B cell (primary cell): ENCODE data around the gene GPR183. TPM values are rescaled to one million over a fixed set of nuclear protein-coding genes. Genes with fewer than 3 reads are reported as not detected.

Experiments used
- ATAC-seq: fragments of 200-7000 bp; cut with Tn5 transposase; one replicate; pipeline ENCODE4 v1.10.0; 2021; ENCODE audit warnings: low read depth, mild to moderate bottlenecking, moderate number of reproducible peaks, moderate library complexity
- CTCF ChIA-PET: fragments of 350-600 bp; sonication (Branson Sonifier 250); formaldehyde crosslinking; loops from one replicate; lab custom pipeline; 2021; ENCODE audit warnings: antibody characterized with exemption, inconsistent platforms; lab: Charles Lee
- POLR2A ChIA-PET: fragments of 350-600 bp; sonication (Branson Sonifier 250); formaldehyde crosslinking; loops from one replicate; lab custom pipeline; 2021; ENCODE audit warnings: antibody characterized with exemption; lab: Charles Lee
- DNase-seq: peaks from one replicate; pipeline ENCODE4 v3.0.0; 2013
- H2AFZ ChIP-seq: 2 replicates; pipeline ENCODE4 v1.6.1; 2012; ENCODE audit warnings: mild to moderate bottlenecking, low read depth, low read length; ENCODE audit not compliant: insufficient read depth, poor library complexity, severe bottlenecking
- H3K27ac ChIP-seq, 2 donors: 1 replicate in 1 of 2; 2 replicates in 1 of 2; pipeline ENCODE4 v1.5.1; 2012 to 2013; ENCODE audit warnings: low read length in 2 of 2, mild to moderate bottlenecking in 2 of 2, moderate library complexity in 1 of 2
- H3K27me3 ChIP-seq, 4 experiments: fragments of 200-600 bp in 1 of 4; sonication (generic) in 1 of 4; replicated peaks in 1 of 4; 1 replicate in 2 of 4; 2 replicates in 2 of 4; pipeline versions ENCODE4 v1.6.1 to v1.7.0; 2013 to 2016; ENCODE audit warnings: low read length in 3 of 4, mild to moderate bottlenecking in 2 of 4, mixed read lengths in 1 of 4, moderate library complexity in 1 of 4; ENCODE audit not compliant: insufficient read depth in 4 of 4, control insufficient read depth in 3 of 4; ENCODE audit errors: control extremely low read depth in 1 of 4
- H3K36me3 ChIP-seq, 2 experiments: replicated peaks in 1 of 2; 1 replicate in 1 of 2; 2 replicates in 1 of 2; pipeline versions ENCODE4 v1.6.1 to v1.7.1; 2013; ENCODE audit warnings: low read length in 1 of 2; ENCODE audit not compliant: insufficient read depth in 2 of 2, control insufficient read depth in 1 of 2; ENCODE audit errors: control extremely low read depth in 1 of 2, extremely low read depth in 1 of 2
- H3K4me1 ChIP-seq, 2 donors: fragments of 200-600 bp in 1 of 2; sonication (generic) in 1 of 2; 1 replicate in 1 of 2; 2 replicates in 1 of 2; pipeline versions ENCODE4 v1.5.1 to v1.6.1; 2013 to 2017; ENCODE audit warnings: low read length in 2 of 2; ENCODE audit not compliant: control insufficient read depth in 2 of 2, insufficient read depth in 2 of 2
- H3K4me2 ChIP-seq: replicated peaks from 2 replicates; pipeline ENCODE3; 2012; ENCODE audit warnings: mild to moderate bottlenecking, low read depth, low read length; ENCODE audit not compliant: poor library complexity, severe bottlenecking
- H3K4me3 ChIP-seq, 5 experiments: fragments of 200-600 bp in 1 of 5; sonication (generic) in 1 of 5; 1 replicate in 3 of 5; 2 replicates in 2 of 5; pipeline versions ENCODE4 v1.5.1 to v1.7.0; 2011 to 2016; ENCODE audit warnings: low read length in 4 of 5, mild to moderate bottlenecking in 4 of 5, low read depth in 2 of 5, control low read depth in 1 of 5, moderate library complexity in 1 of 5; ENCODE audit not compliant: insufficient read depth in 1 of 5; ENCODE audit errors: control extremely low read depth in 1 of 5, extremely low read depth in 1 of 5
- H3K79me2 ChIP-seq: fragments of 200-600 bp; sonication (generic); one replicate; pipeline ENCODE4 v1.6.0; 2016; ENCODE audit warnings: low read length; ENCODE audit not compliant: control insufficient read depth, insufficient read depth
- H3K9ac ChIP-seq: fragments of 200-600 bp; sonication (generic); 2 replicates; pipeline ENCODE4 v1.6.1; 2017; ENCODE audit warnings: mild to moderate bottlenecking, low read length, moderate library complexity
- H3K9me3 ChIP-seq, 3 donors: one replicate each; pipeline versions ENCODE4 v1.6.1 to v1.7.1; 2013; ENCODE audit warnings: low read length in 2 of 3; ENCODE audit not compliant: control insufficient read depth in 2 of 3, insufficient read depth in 1 of 3; ENCODE audit errors: control extremely low read depth in 1 of 3
- H4K20me1 ChIP-seq: 2 replicates; pipeline ENCODE4 v1.6.0; 2012; ENCODE audit warnings: mild to moderate bottlenecking, low read length; ENCODE audit not compliant: insufficient read depth, control insufficient read depth, poor library complexity, severe bottlenecking
- H3K27ac Mint-ChIP-seq: one replicate; pipeline ENCODE4 v1.8.0; 2021; ENCODE audit warnings: mixed read lengths
- H3K27me3 Mint-ChIP-seq: one replicate; pipeline ENCODE4 v1.8.0; 2021; ENCODE audit warnings: mixed read lengths
- H3K4me1 Mint-ChIP-seq: one replicate; pipeline ENCODE4 v1.8.0; 2021; ENCODE audit warnings: mixed read lengths
- H3K4me3 Mint-ChIP-seq: one replicate; pipeline ENCODE4 v1.8.0; 2021; ENCODE audit warnings: mixed read lengths
- H3K9me3 Mint-ChIP-seq: one replicate; pipeline ENCODE4 v1.8.0; 2022; ENCODE audit warnings: mixed read lengths; ENCODE audit not compliant: insufficient read depth
- CTCF ChIP-seq: fragments of 200-600 bp; IDR thresholded peaks from one replicate; pipeline ENCODE4 v1.8.0; 2022; ENCODE audit warnings: antibody characterized with exemption, mild to moderate bottlenecking
- EZH2 ChIP-seq: IDR thresholded peaks from 2 replicates; pipeline ENCODE4 v1.6.1; 2012; ENCODE audit warnings: borderline replicate concordance, low read depth, mild to moderate bottlenecking, moderate library complexity, low read length; ENCODE audit not compliant: insufficient read depth, poor library complexity, severe bottlenecking
- WGBS: methylation state at CpG from one replicate; pipeline ENCODE4 v1.1.5; 2013; ENCODE audit warnings: missing lambda C conversion rate; ENCODE audit not compliant: insufficient coverage; 5-methylcytosine and 5-hydroxymethylcytosine counted together
- intact Hi-C: fragments of 100-400 bp; cut with micrococcal nuclease; formaldehyde crosslinking; loops from one replicate; pipeline ENCODE4 v1.10.0; 2022
- polyA plus RNA-seq: library from polyadenylated mRNA; depleted of rRNA; stranded (reverse); fragments of >200 nt; gene quantifications from 2 replicates; pipeline ENCODE4 v1.2.3, GENCODE V29; 2012
- total RNA-seq, 2 donors: library from RNA; stranded (reverse); fragments of 120-200 nt in 1 of 2; gene quantifications; 1 replicate in 1 of 2; 2 replicates in 1 of 2; pipeline versions ENCODE4 v1.2.3 to v1.2.4, GENCODE V29; 2013 to 2022

GPR183 gene
- total and polyA plus RNA-seq, 2 donors (not counting 1 experiment from before 2014, with no cell fraction given): 150 to 256 TPM

DNA sequence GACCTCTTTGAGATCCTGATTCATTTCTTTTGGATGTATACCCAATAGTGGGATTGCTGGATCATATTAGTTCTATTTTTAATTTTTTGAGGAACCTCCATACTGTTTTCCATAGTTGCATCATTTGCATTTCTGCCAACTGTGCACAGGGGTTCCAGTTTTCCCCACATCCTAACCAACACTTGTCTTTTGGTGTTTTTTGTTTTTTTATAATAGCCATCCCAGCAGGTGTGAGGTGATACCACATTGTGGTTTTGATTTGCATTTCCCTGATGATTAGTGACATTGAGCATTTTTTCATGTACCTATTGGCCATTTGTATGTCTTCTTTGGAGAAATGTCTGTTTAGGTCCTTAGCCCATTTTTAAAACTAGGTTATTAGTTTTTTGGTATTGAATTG is 18.8 kb upstream of the GPR183 start:
- H3K9me3 Mint-ChIP-seq: no peaks in the 10 kb centered on the region
- Histone ChIP-seq H3K27ac (no peak overlapping the region), H3K36me3 (peaks cover 12 to 18% of the 10 kb centered on the region in 2 experiments), H2AFZ (no peak overlapping the region), H3K27me3 (no peaks in the 10 kb centered on the region), H3K9ac (no peak overlapping the region), H3K4me2 (peak overlapping the region; percentile 20), H3K4me3 (no peak overlapping the region), H4K20me1 (no peaks in the 10 kb centered on the region), H3K4me1 (peaks cover 37 to 44% of the 10 kb centered on the region in 2 donors), H3K9me3 (peaks cover 0 to 2% (median 0%) of the 10 kb centered on the region in 3 donors), H3K79me2 (peaks cover 26% of the 10 kb centered on the region)
- H3K4me3 Mint-ChIP-seq: peak overlapping the region; percentile 26
- ChIA-PET CTCF (interaction anchor here (1.1 to 5.4 kb wide), 2 partner anchors 35 to 56 kb away, joined by 3 to 28 read pairs; no protein-coding TSS in a partner anchor), POLR2A (no interaction called here)
- intact Hi-C loops: no loop called here
- peak overlapping the region; percentile 54 for H3K27ac Mint-ChIP-seq
- H3K27me3 Mint-ChIP-seq: no peaks in the 10 kb centered on the region
- H3K4me1 Mint-ChIP-seq: peaks cover 48% of the 10 kb centered on the region
- no peak for TF ChIP-seq EZH2
- TF ChIP-seq CTCF: no peak
- ATAC-seq (peak; percentile 25), DNase-seq (peak; percentile 50)

DNA sequence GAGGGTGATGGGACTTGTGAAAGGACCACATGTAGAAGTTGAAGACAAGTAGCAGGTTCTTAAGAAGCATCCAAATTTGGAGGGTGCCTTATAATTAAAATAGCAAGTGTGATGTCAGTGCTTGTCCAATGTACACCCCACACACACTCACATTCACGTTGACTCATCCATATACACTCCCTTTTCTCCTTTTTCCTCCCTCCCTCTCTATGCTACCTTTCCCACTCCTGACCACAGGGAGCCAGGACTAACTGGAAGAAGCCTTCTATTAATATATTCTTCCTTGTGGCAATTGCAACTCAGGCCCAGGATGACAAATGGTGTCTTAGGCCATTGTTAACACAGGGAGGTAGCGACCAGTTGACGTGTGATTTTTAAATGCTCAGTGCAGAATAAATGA is 16.3 kb upstream of the GPR183 start:
- H3K4me2 ChIP-seq: no peak overlapping the region
- no peak overlapping the region for H3K4me3 Mint-ChIP-seq

More for the DNA sequence above, 16.3 kb upstream of the GPR183 start:
- H4K20me1 ChIP-seq: no peaks in the 10 kb centered on the region
- peaks cover 0 to 2% (median 0%) of the 10 kb centered on the region in 3 donors for H3K9me3 ChIP-seq
- H3K27me3 Mint-ChIP-seq: no peaks in the 10 kb centered on the region
- peak overlapping the region in 1 of 2 donors; percentile 73 for H3K27ac ChIP-seq
- H3K36me3 ChIP-seq: peaks cover 9 to 11% of the 10 kb centered on the region in 2 experiments
- H3K27me3 ChIP-seq: no peaks in the 10 kb centered on the region
- ChIA-PET CTCF (interaction anchor here (1.1 to 5.4 kb wide), 5 partner anchors 52 to 113 kb away, joined by 3 to 28 read pairs (median 17); no protein-coding TSS in a partner anchor), POLR2A (no interaction called here)
- H3K9me3 Mint-ChIP-seq: no peaks in the 10 kb centered on the region
- intact Hi-C loops: loop anchor here (2.0 to 5.0 kb wide), 2 partner anchors 34 to 51 kb away; no protein-coding TSS in a partner anchor
- peaks cover 58% of the 10 kb centered on the region for H3K4me1 Mint-ChIP-seq
- TF ChIP-seq EZH2 (no peak), CTCF (no peak)
- no peak overlapping the region for H3K9ac ChIP-seq
- no peak overlapping the region for H2AFZ ChIP-seq
- H3K4me3 ChIP-seq: no peak overlapping the region
- ATAC-seq (no peak), DNase-seq (no peak)
- 83% methylated on average over 1 of the region's 3 CpGs for WGBS
- peak overlapping the region; percentile 91 for H3K27ac Mint-ChIP-seq
- H3K4me1 ChIP-seq: peaks cover 43 to 49% of the 10 kb centered on the region in 2 donors
- H3K79me2 ChIP-seq: peaks cover 28% of the 10 kb centered on the region
